ENCODE data around the gene C9orf57. TPM values are rescaled to one million over a fixed set of nuclear protein-coding genes. Genes with fewer than 3 reads are reported as not detected.

The C9orf57 gene
- total and polyA plus RNA-seq, 8 donors: not detected

DNA sequence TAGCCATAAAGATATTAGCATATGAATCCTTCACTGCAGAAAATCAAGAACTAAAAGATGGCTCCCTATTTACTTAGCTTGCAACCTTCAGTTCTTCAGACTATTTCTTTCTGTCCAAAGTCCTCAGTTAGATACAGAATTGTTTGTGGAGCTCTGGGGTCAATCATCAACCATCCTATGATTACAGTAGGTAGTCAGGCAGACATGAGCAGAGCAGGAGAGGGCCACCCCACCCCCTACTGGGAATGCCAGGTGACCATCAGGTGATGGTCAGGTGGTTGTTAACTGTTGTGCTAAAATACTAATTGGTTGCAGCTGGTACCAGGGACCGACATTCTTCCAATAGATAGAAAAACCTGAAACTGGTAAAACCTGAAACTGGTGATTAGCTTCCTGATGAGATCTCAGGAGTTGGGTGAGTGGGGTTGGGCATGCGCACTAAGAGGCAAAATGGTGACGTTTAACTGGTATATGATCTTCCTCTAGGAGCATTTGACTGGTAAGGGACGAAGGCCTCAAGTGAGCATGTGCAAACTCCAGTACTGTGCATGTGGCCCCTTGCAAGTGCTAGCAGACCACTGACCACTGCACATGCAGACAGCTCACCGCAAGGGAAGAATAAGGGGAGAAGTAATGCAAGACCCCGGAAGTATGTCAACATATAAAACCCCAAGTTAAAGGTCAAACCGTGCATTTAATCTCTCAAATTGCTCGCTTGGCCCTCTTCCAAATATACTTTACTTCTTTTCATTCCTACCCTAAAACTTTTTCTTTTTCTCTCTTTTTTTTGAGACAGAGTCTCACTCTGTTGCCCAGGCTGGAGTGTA is 13.6 kb downstream of the C9orf57 start:
- FAIRE-seq: no peak
- intact Hi-C loops (cut with DNase I): no loop called here

DNA sequence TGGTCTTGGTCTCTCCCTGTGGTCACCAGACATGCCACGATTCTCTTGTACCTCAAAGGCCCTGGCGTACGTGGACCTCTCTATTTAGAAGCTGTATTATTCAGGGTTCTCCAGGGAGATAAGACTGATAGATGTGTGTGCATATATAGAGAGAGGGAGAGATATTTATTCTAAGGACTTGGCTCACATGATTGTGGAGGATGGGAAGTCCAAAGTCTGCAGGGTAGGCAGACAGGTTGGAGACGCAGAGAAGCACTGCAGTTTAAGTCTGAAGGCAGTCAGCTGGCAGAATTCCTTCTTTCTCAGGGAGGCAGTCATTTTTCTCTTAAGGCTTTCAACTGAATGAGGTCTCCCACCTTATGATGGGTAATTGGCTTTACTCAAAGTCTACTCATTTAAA is 16.3 kb downstream of the C9orf57 start:
- ATAC-seq (peak in 1 of 4 donors; percentile 77), FAIRE-seq (no peak), DNase-seq (no peak)
- Histone ChIP-seq H3K4me1 (no peaks in the 10 kb centered on the region), H3K4me3 (no peak overlapping the region), H3K9me3 (no peaks in the 10 kb centered on the region), H3K36me3 (no peaks in the 10 kb centered on the region), H3K27me3 (no peaks in the 10 kb centered on the region), H3K27ac (no peak overlapping the region)
- intact Hi-C loops (cut with DNase I): no loop called here
- WGBS, 2 donors: 39 to 40% methylated on average over 4 of the region's 4 CpGs
- TF ChIP-seq, protein P1, sequence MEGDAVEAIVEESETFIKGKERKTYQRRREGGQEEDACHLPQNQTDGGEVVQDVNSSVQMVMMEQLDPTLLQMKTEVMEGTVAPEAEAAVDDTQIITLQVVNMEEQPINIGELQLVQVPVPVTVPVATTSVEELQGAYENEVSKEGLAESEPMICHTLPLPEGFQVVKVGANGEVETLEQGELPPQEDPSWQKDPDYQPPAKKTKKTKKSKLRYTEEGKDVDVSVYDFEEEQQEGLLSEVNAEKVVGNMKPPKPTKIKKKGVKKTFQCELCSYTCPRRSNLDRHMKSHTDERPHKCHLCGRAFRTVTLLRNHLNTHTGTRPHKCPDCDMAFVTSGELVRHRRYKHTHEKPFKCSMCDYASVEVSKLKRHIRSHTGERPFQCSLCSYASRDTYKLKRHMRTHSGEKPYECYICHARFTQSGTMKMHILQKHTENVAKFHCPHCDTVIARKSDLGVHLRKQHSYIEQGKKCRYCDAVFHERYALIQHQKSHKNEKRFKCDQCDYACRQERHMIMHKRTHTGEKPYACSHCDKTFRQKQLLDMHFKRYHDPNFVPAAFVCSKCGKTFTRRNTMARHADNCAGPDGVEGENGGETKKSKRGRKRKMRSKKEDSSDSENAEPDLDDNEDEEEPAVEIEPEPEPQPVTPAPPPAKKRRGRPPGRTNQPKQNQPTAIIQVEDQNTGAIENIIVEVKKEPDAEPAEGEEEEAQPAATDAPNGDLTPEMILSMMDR (IDR thresholded peaks at IDR 0.05): no peak

More for the DNA sequence above, 13.6 kb downstream of the C9orf57 start:
- WGBS, 2 donors: 80 to 86% methylated on average over 8 of the region's 8 CpGs
- DNase-seq (no peak), ATAC-seq (no peak)
- no peaks in the 10 kb centered on the region for H3K27me3 ChIP-seq
- H3K27ac ChIP-seq: no peak overlapping the region
- H3K36me3 ChIP-seq: no peaks in the 10 kb centered on the region
- H3K9me3 ChIP-seq: no peaks in the 10 kb centered on the region
- no peak overlapping the region for H3K4me3 ChIP-seq
- H3K4me1 ChIP-seq: no peaks in the 10 kb centered on the region
- TF ChIP-seq, protein P1 (IDR thresholded peaks at IDR 0.05): no peak

DNA sequence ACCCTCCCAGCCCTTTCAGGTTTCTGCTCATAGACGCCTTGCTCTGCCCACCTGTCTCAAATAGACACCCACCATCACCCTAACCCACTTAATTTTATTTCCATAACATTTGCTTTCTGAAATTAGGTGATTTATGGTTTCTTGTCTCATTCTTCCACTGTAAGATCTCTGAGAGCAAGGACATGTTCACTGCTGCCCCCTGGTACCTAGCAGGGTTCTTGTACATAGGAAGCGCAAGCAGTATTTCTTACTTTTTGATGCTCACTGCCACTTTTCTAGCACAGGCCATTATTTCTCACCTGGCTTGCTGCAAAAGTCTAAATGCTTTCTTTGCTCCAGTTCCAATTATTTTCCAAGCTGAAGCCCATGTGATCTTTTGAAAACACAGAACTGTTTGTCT is 16.8 kb downstream of the C9orf57 start:
- no peaks in the 10 kb centered on the region for H3K9me3 ChIP-seq
- WGBS, 2 donors: 93 to 100% methylated on average over 2 of the region's 2 CpGs
- H3K4me1 ChIP-seq: no peaks in the 10 kb centered on the region
- FAIRE-seq (no peak), DNase-seq (no peak), ATAC-seq (no peak)
- intact Hi-C loops (cut with DNase I): no loop called here
- H3K27ac ChIP-seq: no peak overlapping the region
- H3K27me3 ChIP-seq: no peaks in the 10 kb centered on the region
- no peak overlapping the region for H3K4me3 ChIP-seq
- no peaks in the 10 kb centered on the region for H3K36me3 ChIP-seq
- TF ChIP-seq, protein P1 (IDR thresholded peaks at IDR 0.05): no peak

DNA sequence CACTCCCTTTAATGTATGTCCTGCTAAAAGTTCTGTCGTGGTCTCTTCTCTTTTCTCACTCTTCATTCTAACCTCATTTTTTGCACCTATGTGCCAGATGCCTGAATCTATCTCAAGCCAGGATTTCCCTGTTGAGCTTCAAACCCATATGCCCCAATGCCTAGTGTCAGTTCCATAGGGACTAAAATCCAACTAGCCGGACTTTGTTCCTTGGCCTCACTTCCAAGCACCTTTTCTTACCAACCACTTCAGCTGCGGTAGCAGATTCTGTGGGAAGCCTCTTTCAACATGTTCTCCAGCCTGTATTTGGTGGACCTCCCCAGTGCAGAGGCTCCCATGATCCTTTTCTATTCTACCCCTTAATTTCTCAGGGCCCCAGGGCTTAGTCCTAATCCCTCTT is 17.5 kb downstream of the C9orf57 start:
- Histone ChIP-seq H3K27me3 (no peaks in the 10 kb centered on the region), H3K27ac (no peak overlapping the region), H3K36me3 (no peaks in the 10 kb centered on the region), H3K9me3 (no peaks in the 10 kb centered on the region), H3K4me1 (no peaks in the 10 kb centered on the region), H3K4me3 (no peak overlapping the region)
- 90 to 99% methylated on average over 3 of the region's 3 CpGs for WGBS, 2 donors
- intact Hi-C loops (cut with DNase I): no loop called here
- no peak for FAIRE-seq
- no peak for DNase-seq
- ATAC-seq: no peak
- TF ChIP-seq, protein P1 (IDR thresholded peaks at IDR 0.05): no peak

DNA sequence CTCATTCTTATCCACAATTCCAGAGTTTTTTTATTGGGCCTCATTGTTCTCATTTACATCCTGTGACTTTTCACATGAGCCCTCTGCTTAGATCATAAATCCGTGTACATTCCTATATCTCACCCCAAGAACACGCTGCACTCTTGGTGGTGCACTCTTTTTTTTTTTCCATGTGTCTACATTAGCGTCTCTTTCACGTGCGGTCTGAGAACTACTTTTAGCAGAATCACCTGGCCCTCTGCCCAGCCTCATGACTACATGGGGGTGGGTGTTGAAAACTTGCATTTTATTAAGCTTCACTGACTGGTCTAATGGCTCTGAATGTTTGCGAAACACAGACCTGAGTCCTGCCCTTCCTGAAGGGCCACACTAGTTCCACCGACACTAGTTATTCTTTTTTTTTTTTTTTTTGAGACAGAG is 18.6 kb downstream of the C9orf57 start:
- ATAC-seq (peak in 3 of 4 donors; percentile 45 to 74 (median 46)), DNase-seq (peak in 4 of 6 donors; percentile 8 to 27 (median 17)), FAIRE-seq (no peak)
- WGBS, 2 donors: 52 to 56% methylated on average over 7 of the region's 7 CpGs
- H3K4me1 ChIP-seq: no peaks in the 10 kb centered on the region
- no peaks in the 10 kb centered on the region for H3K9me3 ChIP-seq
- TF ChIP-seq, protein P1 (IDR thresholded peaks at IDR 0.05): no peak
- H3K36me3 ChIP-seq: no peaks in the 10 kb centered on the region
- no peak overlapping the region for H3K27ac ChIP-seq
- H3K27me3 ChIP-seq: no peaks in the 10 kb centered on the region
- intact Hi-C loops (cut with DNase I): no loop called here
- no peak overlapping the region for H3K4me3 ChIP-seq
